ENCODE data around the gene NRG4.
"Not testable (repeated sequence)": the region's sequence is repeated elsewhere in the genome, so short reads cannot be mapped to it uniquely, and the experiment has no call there.

The NRG4 gene

GRCh38 chr15:76011627-76012551, at the start of gene NRG4:
Gene NRG4 (minus strand): TSS chr15:76012424. CDS start chr15:76011230, 1,194 bp downstream.
- no peak for DNase-seq (ENCODE audit: low read depth, low spot score)

- DNase-seq (ENCODE audit: low read depth, low spot score): no peak
These were observed 49.5 kb upstream of the NRG4 start for GRCh38 chr15:76061700-76062099.

GRCh38 chr15:76060118-76060989, 48.1 kb upstream of the NRG4 start:
- DNase-seq (ENCODE audit: low read depth, low spot score): no peak

- DNase-seq (ENCODE audit: low read depth, low spot score): no peak
These were observed 47.3 kb upstream of the NRG4 start, which contains the start of gene TMEM266 for GRCh38 chr15:76059320-76060117. Gene TMEM266 (plus strand): TSS chr15:76059985. CDS start chr15:76134264, 74,279 bp downstream.

- DNase-seq (ENCODE audit: low read depth, low spot score): no peak
These were observed 46.6 kb upstream of the NRG4 start for GRCh38 chr15:76058714-76059319.

GRCh38 chr15:76057332-76058000, 45.2 kb upstream of the NRG4 start:
- peak; percentile 10 for DNase-seq (ENCODE audit: low read depth, low spot score)

- no peak for DNase-seq (ENCODE audit: low read depth, low spot score)
These were observed 44.7 kb upstream of the NRG4 start for GRCh38 chr15:76056931-76057330.

GRCh38 chr15:76054201-76054600, 42.0 kb upstream of the NRG4 start:
- DNase-seq (ENCODE audit: low read depth, low spot score): not testable (repeated sequence)

GRCh38 chr15:76038512-76038911, 26.3 kb upstream of the NRG4 start:
- no peak for DNase-seq (ENCODE audit: low read depth, low spot score)

GRCh38 chr15:76035593-76035992, 23.4 kb upstream of the NRG4 start:
- no peak for DNase-seq (ENCODE audit: low read depth, low spot score)

- DNase-seq (ENCODE audit: low read depth, low spot score): no peak
These were observed 21.9 kb upstream of the NRG4 start for GRCh38 chr15:76034111-76034510.

- no peak for DNase-seq (ENCODE audit: low read depth, low spot score)
These were observed 21.2 kb upstream of the NRG4 start for GRCh38 chr15:76033438-76033837.

- DNase-seq (ENCODE audit: low read depth, low spot score): no peak
These were observed 19.8 kb upstream of the NRG4 start for GRCh38 chr15:76032046-76032445.

GRCh38 chr15:76024021-76024768, 12.0 kb upstream of the NRG4 start:
- no peak for DNase-seq (ENCODE audit: low read depth, low spot score)

- DNase-seq (ENCODE audit: low read depth, low spot score): not testable (repeated sequence)
These were observed 1.2 kb upstream of the NRG4 start for GRCh38 chr15:76013470-76013869.

- no peak for DNase-seq (ENCODE audit: low read depth, low spot score)
These were observed 1.6 kb downstream of the NRG4 start for GRCh38 chr15:76010613-76011012.

GRCh38 chr15:76006136-76006778, 6.0 kb downstream of the NRG4 start:
- DNase-seq (ENCODE audit: low read depth, low spot score): no peak

- DNase-seq (ENCODE audit: low read depth, low spot score): no peak
These were observed 8.9 kb downstream of the NRG4 start for GRCh38 chr15:76003364-76003763.

GRCh38 chr15:75995611-75996010, 16.6 kb downstream of the NRG4 start:
- no peak for DNase-seq (ENCODE audit: low read depth, low spot score)
